IPS DF 4.7 (cell line): Measurements from ENCODE around the gene TM9SF4.
"Not testable (repeated sequence)": the region's sequence is repeated elsewhere in the genome, so short reads cannot be mapped to it uniquely, and the experiment has no call there.

Experiments used
- DNase-seq: peaks from one replicate; pipeline ENCODE4 v3.0.0-alpha.2; 2013; ENCODE audit warnings: low spot score; ENCODE audit errors: extremely low read depth

Gene TM9SF4

GRCh38 chr20:32091888-32092346, 17.6 kb upstream of the TM9SF4 start:
- no peak for DNase-seq

GRCh38 chr20:32098786-32099185, 10.7 kb upstream of the TM9SF4 start:
- DNase-seq: no peak

DNA sequence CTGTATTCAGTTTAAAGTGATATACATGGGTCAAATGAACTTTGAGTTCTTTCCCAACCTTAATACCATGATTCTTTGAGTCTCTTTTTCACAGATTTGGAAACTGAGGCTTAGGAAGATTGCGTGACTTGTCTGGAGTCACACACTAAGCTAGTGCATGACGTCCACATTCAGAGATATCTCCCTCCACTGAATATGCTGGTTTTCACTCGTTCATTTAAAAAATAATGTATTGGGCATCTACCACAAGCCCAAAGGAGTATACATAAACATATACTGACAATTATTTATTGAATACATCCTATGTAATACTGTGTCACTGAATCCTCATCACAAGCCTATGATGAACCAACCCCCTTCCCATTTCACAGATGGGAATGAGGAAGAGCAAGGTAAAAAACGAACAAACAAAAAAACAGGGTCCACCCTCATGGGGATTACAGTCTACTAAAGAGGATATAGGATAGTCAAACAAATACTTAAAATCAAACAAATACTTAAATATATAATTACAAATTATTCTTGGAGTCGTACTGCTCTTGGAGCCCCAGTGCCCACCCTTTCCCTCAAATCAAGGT, 611 bp upstream of the TM9SF4 start:
- no peak for DNase-seq

DNA sequence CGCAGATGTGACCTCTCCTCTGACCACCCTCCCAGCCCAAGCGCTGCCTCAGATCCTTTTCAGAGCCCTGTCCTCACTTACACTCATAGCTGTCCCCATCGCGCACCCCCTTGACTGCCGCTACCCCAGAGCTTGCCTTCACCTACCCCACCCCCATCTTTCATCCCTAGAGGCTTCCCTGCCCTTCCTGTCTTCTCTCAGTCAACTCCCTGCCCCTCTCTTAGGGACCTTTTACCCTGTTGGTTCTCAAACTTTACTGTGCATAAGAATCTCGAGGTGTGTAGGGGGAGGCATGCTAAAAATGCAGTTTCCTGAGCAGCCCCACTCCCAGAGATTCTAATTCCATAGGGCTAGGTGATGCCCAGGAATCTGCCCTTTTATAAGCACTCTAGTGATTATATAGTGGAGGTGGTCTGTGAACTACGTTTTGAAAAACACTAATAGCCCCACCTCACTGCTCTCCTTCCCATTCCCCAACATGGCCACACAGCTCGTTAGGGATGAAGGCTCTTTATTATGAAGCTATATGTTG, 725 bp downstream of the TM9SF4 start:
- DNase-seq: no peak

DNA sequence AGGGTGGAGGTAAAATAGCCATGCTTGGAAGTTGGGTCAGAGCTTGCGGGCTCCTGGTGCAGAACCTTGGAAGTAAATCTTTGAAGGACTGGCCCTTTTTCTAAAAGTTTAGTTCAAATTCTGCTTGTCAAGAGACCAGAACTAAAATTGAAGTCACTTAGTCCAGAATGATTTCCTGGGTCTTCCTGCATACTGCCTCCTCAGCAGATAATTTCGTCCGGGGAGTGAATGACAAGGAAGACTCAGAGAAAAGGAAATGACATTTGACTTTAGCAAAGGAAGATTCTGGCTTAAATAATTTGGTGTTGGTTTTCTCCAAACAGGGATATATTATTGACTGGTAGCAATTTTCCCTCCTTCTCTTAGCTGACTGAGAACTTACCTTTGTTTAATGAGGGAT, 1.2 kb downstream of the TM9SF4 start:
- DNase-seq: no peak

GRCh38 chr20:32111156-32111686, 1.7 kb downstream of the TM9SF4 start:
- DNase-seq: no peak

DNA sequence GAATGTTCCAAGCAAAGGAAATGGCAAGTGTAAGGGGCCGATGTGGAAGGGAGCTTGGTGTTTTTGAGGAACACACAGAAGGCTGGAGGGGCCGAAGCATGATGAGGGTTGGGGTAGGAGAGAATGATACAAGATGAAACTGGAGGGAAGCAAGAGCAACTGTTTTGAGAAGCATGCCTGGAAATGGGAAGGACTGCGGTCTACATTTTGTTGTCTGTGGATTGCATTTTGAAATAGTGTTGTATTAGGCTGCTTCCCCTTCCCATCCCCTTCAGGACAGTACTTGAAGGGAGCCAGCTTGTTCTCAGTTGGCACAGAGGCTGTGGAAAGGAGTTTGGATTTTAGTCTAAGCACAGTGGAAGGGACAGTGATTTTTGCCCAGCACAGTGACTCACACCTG, 2.2 kb downstream of the TM9SF4 start:
- no peak for DNase-seq

- DNase-seq: no peak
Observed at GRCh38 chr20:32112841-32113240, 3.3 kb downstream of the TM9SF4 start.

DNA sequence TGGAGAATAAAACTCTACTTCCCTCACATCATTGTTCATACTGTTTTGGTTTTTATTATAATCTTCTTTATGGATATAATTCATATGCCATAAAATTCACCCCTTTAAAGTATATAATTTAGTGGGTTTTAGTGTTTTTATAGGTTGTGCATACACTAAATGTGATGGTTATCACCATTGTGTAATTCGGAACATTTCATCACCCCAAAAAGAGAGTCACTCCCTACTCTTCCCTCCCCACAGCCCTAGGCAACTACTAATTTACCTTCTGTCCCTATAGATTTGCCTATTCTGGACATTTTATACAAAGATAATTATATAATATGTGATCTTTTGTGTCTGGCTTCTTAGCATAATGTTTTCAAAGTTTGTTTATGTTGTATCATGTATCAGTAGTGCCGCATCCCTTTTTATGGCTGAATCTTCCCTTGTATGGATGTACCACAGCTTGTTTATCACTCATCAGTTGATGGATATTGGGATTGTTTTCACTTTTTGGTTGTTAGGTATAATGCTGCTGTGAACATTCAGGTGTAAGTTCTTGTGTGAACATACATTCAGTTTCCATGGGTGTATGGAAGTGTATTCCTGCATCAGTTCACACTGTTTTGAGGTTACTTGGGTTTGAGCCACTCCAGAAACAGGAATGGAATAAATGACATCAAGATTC, 4.2 kb downstream of the TM9SF4 start:
- no peak for DNase-seq

DNA sequence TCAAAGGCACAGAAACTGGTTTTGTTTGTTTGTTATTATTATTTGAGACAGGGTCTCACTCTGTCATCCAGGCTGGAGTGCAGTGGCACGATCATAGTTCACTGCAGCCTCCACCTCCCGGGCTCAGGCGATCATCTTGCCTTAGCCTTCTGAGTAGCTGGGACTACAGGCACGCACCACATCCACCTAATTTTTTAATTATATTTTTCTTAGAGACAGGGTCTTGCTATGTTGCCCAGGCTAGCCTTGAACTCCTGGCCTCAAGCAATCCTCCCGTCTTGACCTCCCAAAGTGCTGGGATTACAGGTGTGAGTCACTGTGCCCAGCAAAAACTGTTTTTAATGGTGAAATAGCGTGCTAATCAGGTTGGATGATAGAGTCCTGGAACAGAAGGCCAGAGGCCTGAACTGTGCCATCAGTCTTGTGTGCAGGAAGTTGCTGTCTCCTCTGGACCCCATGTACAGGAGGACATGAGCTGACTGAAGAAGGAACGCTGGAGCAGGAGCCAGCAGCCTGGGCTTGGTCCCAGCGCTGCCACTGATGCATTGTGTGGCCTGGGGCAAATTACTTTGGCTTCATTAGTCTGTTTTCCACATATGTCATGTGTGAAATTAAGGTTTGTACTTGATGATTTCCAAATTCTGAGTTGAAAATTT, 4.9 kb downstream of the TM9SF4 start:
- no peak for DNase-seq

- DNase-seq: no peak
Observed at GRCh38 chr20:32115211-32115767, 5.8 kb downstream of the TM9SF4 start.

DNA sequence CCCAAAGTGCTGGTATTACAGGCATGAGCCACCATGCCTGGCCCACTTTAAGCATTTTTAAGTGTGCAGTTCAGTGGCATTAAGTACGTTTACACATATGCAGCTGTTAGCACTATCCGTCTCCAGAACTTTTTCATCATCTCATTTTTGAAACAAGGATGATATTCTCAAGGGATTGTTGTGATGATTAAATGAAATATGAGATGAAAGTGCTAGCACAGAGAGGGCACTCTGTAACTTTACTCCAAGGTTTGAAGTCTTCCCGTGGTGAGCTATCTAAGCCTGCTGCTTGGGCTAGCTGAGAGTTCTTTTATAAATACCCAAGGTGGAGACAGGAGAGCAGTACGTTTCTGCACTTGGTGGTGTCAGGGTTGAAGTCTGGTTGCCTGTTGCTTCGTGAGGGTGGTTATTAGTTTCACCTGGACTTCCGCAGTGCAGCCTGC, 6.6 kb downstream of the TM9SF4 start:
- DNase-seq: no peak

DNA sequence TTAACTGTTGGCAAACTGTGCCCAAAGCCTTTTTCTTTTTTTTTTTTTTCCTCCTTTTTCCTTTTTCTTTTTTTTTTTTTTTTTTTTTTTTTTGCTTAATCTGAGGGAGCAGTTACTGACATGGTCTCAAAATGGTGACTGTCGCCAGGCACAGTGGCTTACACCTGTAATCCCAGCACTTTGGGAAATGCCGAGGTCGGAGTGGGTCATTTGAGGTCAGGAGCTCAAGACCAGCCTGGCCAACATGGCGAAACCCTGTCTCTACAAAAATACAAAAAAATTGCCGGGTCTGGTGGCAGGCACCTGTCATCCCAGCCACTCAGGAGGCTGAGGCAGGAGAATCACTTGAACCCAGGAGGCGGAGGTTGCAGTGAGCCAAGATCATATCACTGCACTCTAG, 7.3 kb downstream of the TM9SF4 start:
- not testable (repeated sequence) for DNase-seq

DNA sequence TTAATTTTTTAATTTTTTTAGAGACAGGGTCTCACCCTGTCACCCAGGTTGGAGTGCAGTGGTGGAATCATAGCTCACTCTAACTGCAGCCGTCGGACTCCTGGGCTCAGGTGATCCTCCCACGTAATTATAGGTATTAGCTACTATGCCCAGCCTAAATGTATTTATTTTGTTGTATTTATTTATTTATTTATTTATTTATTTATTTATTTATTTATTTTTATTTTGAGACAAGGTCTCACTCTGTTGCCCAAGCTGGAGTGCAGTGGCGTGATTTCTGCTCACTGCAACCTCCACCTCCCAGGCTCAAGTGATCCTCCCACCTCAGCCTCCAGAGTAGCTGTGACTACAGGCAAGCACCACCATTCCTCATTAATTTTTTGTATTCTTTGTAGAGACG, 8.9 kb downstream of the TM9SF4 start:
- DNase-seq: not testable (repeated sequence)

DNA sequence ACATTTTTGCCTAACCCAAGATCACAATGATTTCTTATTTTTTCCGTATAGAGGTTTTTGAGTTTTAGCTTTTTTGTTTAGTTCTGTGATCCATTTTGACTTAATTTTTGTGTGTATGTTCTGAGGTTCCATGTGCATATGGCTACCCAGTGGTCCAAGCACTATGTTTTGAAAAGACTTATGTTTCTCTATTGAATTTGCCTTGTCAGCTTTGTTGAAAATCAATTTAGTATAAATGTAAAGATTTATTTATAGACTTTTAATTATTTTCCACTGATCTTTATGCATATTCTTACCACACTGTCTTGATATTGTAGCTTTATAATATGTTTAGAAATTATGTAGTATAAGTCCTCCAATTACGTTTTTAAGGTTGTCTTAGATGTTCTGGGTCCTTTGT, 10.2 kb downstream of the TM9SF4 start:
- DNase-seq: no peak

DNA sequence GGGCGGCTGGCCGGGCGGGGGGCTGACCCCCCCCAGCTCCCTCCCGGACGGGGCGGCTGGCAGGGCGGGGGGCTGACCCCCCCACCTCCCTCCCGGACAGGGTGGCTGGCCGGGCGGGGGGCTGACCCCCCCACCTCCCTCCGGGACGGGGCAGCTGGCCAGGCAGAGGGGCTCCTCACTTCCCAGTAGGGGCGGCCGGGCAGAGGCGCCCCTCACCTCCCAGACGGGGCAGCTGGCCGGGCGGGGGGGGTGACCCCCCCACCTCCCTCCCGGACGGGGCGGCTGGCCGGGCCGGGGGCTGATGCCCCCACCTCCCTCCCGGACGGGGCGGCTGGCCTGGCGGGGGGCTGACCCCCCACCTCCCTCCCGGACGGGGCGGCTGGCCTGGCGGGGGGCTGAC, 12.4 kb downstream of the TM9SF4 start:
- DNase-seq: not testable (repeated sequence)

DNA sequence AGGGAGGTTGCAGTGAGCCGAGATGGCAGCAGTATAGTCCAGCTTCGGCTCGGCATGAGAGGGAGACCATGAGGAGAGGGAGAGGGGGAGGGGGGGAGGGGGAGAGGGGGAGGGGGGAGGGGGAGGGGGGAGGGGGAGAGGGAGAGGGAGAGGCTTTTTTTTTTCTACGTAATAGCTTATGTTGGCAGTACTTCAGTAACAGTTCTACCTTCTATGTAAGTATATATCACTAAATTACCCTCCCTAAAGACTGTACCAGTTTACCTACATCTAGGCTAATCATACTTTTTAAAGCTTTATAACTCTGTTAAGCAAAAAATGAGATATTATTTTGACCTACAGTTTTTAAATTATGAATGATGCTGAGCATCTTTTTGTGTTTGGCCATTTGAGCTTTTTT, 13.6 kb downstream of the TM9SF4 start:
- DNase-seq: no peak

DNA sequence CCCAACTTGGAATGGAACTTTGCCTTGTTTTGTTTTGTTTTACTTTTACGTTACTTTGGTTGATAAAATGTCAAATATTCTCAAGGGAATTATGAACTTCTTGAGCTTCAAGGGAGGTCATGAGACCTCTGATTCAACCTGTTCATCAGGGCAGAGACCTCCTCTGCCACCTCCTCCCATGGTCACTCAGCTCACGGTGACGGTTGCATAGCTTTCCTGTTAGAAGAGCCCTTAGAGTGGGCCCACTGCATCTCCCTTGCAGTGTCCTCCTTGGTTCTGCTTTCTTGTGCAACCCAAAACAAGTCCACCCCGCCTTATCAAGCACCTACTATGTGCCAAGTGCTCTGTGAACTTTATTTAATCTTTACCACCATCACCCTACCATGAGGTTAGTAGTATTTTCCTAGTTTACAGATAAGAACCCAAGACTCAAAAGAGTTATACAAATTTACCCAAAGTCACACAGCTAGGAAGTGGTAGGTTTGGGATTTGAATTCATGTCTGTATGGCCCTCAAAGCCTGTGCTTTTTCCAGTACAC, 15.5 kb downstream of the TM9SF4 start:
- DNase-seq: no peak

GRCh38 chr20:32125506-32125905, 16.0 kb downstream of the TM9SF4 start:
- no peak for DNase-seq

GRCh38 chr20:32126919-32127318, 17.4 kb downstream of the TM9SF4 start:
- no peak for DNase-seq

- no peak for DNase-seq
Observed at GRCh38 chr20:32127347-32127746, 17.8 kb downstream of the TM9SF4 start.

GRCh38 chr20:32128167-32128566, 18.7 kb downstream of the TM9SF4 start:
- no peak for DNase-seq
